Ectodermal cell (in vitro differentiated cells): Measurements from ENCODE around the gene SOHLH1.

Source experiments
- H3K27ac ChIP-seq: 2 replicates; pipeline ENCODE4 v1.7.0; 2013; ENCODE audit warnings: mild to moderate bottlenecking, low read depth, low read length; ENCODE audit not compliant: insufficient read depth, poor library complexity, severe bottlenecking
- H3K27me3 ChIP-seq: 2 replicates; pipeline ENCODE4 v1.7.0; 2013; ENCODE audit warnings: mild to moderate bottlenecking, low read length; ENCODE audit not compliant: insufficient read depth, control insufficient read depth, poor library complexity, severe bottlenecking
- H3K36me3 ChIP-seq: one replicate; pipeline ENCODE4 v1.7.0; 2013; ENCODE audit warnings: low read length; ENCODE audit not compliant: control insufficient read depth, insufficient read depth
- H3K4me1 ChIP-seq: one replicate; pipeline ENCODE4 v1.7.0; 2013; ENCODE audit warnings: low read length; ENCODE audit not compliant: control insufficient read depth, insufficient read depth
- H3K4me3 ChIP-seq: 2 replicates; pipeline ENCODE4 v1.7.0; 2013; ENCODE audit warnings: low read depth, low read length, control low read depth; ENCODE audit not compliant: insufficient read depth
- H3K9me3 ChIP-seq: 2 replicates; pipeline ENCODE4 v1.7.0; 2013; ENCODE audit warnings: mild to moderate bottlenecking, low read length, moderate library complexity; ENCODE audit not compliant: control insufficient read depth
- WGBS, 2 experiments: methylation state at CpG; one replicate each; pipeline ENCODE4 v1.1.7; 2013; ENCODE audit warnings: missing lambda C conversion rate in 2 of 2; 5-methylcytosine and 5-hydroxymethylcytosine counted together

SOHLH1 gene

DNA sequence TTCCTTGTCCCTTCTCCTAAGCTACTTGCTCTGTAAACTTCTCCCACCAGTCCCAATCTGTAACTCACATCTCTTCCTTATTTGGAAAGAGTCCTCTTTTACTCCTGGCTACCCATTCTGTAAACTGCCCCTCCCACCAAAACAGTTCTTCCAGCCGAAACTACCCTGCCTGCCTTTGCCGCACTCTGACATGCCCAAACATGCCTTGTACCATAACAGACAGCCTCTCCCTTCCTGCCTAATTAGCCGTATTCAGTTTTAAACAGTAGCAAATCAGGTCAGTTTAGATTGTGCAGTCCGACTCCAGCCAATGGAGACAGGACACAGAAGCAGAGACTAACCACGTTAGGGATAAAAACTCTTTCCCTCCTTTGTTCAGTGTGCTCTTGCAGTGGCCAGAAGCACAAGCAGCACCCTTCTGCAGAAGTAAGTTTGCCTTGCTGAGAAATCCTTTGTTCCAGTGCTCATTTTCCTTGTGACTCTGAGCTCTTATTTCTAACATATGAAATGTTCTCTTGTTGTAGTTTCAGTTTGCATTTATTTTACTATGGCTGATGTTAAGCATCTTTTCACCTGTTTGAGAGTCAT lies 54.6 kb downstream of the SOHLH1 start:
- WGBS, 2 experiments: 86 to 92% methylated on average over 5 of the region's 5 CpGs
- Histone ChIP-seq H3K36me3 (no peaks in the 10 kb centered on the region), H3K4me3 (no peak overlapping the region), H3K27ac (no peak overlapping the region), H3K27me3 (no peaks in the 10 kb centered on the region), H3K9me3 (no peaks in the 10 kb centered on the region), H3K4me1 (no peaks in the 10 kb centered on the region)
